Endothelial cell of umbilical vein (primary cell): Measurements from ENCODE around the gene TEAD4. TPM values are rescaled to one million over a fixed set of nuclear protein-coding genes. Genes with fewer than 3 reads are reported as not detected.

Source experiments
- BruUV-seq: library from RNA; stranded (reverse); fragments of 400-500 nt; replicated peaks from 2 replicates; lab custom pipeline; 2021; lab: Mats Ljungman, UMichigan
- CTCF ChIA-PET: fragments of 300-600, 350-600 bp; sonication (Branson Sonifier 250); formaldehyde crosslinking; loops from one replicate; lab custom pipeline; 2021; ENCODE audit warnings: antibody characterized with exemption, inconsistent platforms; lab: Charles Lee
- POLR2A ChIA-PET: fragments of 300-600, 350-600 bp; sonication (Branson Sonifier 250); formaldehyde crosslinking; loops from one replicate; lab custom pipeline; 2021; ENCODE audit warnings: antibody characterized with exemption, inconsistent platforms; lab: Charles Lee
- DNase-seq: peaks from one replicate; pipeline ENCODE4 v3.0.0-alpha.2; 2011; ENCODE audit warnings: low read depth, low spot score
- FAIRE-seq: peaks from 2 replicates; lab custom pipeline; 2011; peaks lifted over from hg19 to GRCh38; lab: Jason Lieb, UNC
- H2AFZ ChIP-seq: 2 replicates; pipeline ENCODE4 v1.6.0; 2012; ENCODE audit warnings: low read depth, low read length, control low read depth, inconsistent platforms
- H3K27ac ChIP-seq: 2 replicates; pipeline ENCODE4 v1.5.1; 2011; ENCODE audit warnings: low read depth, mild to moderate bottlenecking, control low read depth, low read length, moderate library complexity; ENCODE audit not compliant: insufficient read depth
- H3K27me3 ChIP-seq, 2 experiments: 2 replicates each; pipeline versions ENCODE4 v1.6.0 to v1.6.1; 2011; ENCODE audit warnings: low read length in 2 of 2, mixed read lengths in 1 of 2; ENCODE audit not compliant: control insufficient read depth in 2 of 2, insufficient read depth in 2 of 2
- H3K36me3 ChIP-seq, 2 experiments: 2 replicates in 1 of 2; 3 replicates in 1 of 2; pipeline ENCODE4 v1.5.1; 2011; ENCODE audit warnings: low read length in 2 of 2, mild to moderate bottlenecking in 1 of 2, moderate library complexity in 1 of 2; ENCODE audit not compliant: control insufficient read depth in 2 of 2, insufficient read depth in 2 of 2; ENCODE audit errors: extremely low read depth in 1 of 2
- H3K4me1 ChIP-seq: 3 replicates; pipeline ENCODE4 v1.5.1; 2011; ENCODE audit warnings: mild to moderate bottlenecking, low read length; ENCODE audit not compliant: control insufficient read depth, insufficient read depth; ENCODE audit errors: extremely low read depth
- H3K4me2 ChIP-seq: 2 replicates; pipeline ENCODE4 v1.6.1; 2011; ENCODE audit warnings: low read length, control low read depth, mixed read lengths; ENCODE audit not compliant: insufficient read depth
- H3K4me3 ChIP-seq, 3 experiments: fragments of 200-600 bp in 1 of 3; sonication (generic), shearing (Covaris generic) in 1 of 3; replicated peaks in 1 of 3; 2 replicates each; pipeline ENCODE4 v1.5.1; 2011 to 2016; ENCODE audit warnings: control low read depth in 3 of 3, low read length in 3 of 3, mild to moderate bottlenecking in 2 of 3, inconsistent platforms in 1 of 3, low read depth in 1 of 3, moderate library complexity in 1 of 3; ENCODE audit not compliant: insufficient read depth in 1 of 3
- H3K79me2 ChIP-seq: 2 replicates; pipeline ENCODE4 v1.6.0; 2012; ENCODE audit warnings: low read length, inconsistent platforms; ENCODE audit not compliant: control insufficient read depth, insufficient read depth
- H3K9ac ChIP-seq: replicated peaks from 2 replicates; pipeline ENCODE3; 2011; ENCODE audit warnings: low read length, control low read depth; ENCODE audit not compliant: insufficient read depth; ENCODE audit errors: extremely low read depth
- H3K9me1 ChIP-seq: replicated peaks from 3 replicates; pipeline ENCODE4 v1.6.0; 2011; ENCODE audit warnings: mild to moderate bottlenecking, low read length; ENCODE audit not compliant: control insufficient read depth, insufficient read depth; ENCODE audit errors: extremely low read depth
- H3K9me3 ChIP-seq: replicated peaks from 2 replicates; pipeline ENCODE4 v1.5.1; 2012; ENCODE audit warnings: low read length, inconsistent platforms; ENCODE audit not compliant: control insufficient read depth, insufficient read depth
- H4K20me1 ChIP-seq: replicated peaks from 2 replicates; pipeline ENCODE3; 2011; ENCODE audit warnings: mild to moderate bottlenecking, low read length; ENCODE audit not compliant: control insufficient read depth, insufficient read depth; ENCODE audit errors: extremely low read depth
- EZH2 ChIP-seq: IDR thresholded peaks from 2 replicates; pipeline ENCODE4 v1.6.1; 2012; ENCODE audit warnings: borderline replicate concordance, low read depth, mild to moderate bottlenecking, moderate library complexity, low read length, inconsistent platforms; ENCODE audit not compliant: severe bottlenecking
- FOS ChIP-seq: IDR thresholded peaks from 2 replicates; pipeline ENCODE4 v1.6.1; 2011; ENCODE audit warnings: mild to moderate bottlenecking, low read length, moderate library complexity, borderline replicate concordance; ENCODE audit not compliant: insufficient read depth
- GATA2 ChIP-seq: IDR thresholded peaks from 2 replicates; pipeline ENCODE4 v1.7.0; 2011; ENCODE audit warnings: low read depth, mild to moderate bottlenecking, moderate library complexity, mixed read lengths, low read length; ENCODE audit not compliant: insufficient read length, insufficient read depth
- JUN ChIP-seq: IDR thresholded peaks from 2 replicates; pipeline ENCODE4 v1.6.1; 2011; ENCODE audit warnings: borderline replicate concordance, low read depth; ENCODE audit not compliant: insufficient read length, insufficient read depth
- MAX ChIP-seq: IDR thresholded peaks from 2 replicates; pipeline ENCODE4 v1.6.1; 2011; ENCODE audit not compliant: insufficient read depth, insufficient read length
- MYC ChIP-seq: IDR thresholded peaks from one replicate; pipeline ENCODE4 v1.6.1; 2011; ENCODE audit warnings: mild to moderate bottlenecking, low read depth, low read length
- POLR2A ChIP-seq: IDR thresholded peaks from 2 replicates; pipeline ENCODE4 v1.6.1; 2012; ENCODE audit warnings: low read depth, mild to moderate bottlenecking, control low read depth, low read length
- POLR2AphosphoS5 ChIP-seq: IDR thresholded peaks from 2 replicates; pipeline ENCODE4 v1.6.1; 2012; ENCODE audit warnings: low read depth, mild to moderate bottlenecking, control low read depth, low read length, moderate library complexity; ENCODE audit not compliant: insufficient read depth
- dilution Hi-C: fragments of 300-500 bp; cut with MboI; formaldehyde crosslinking; loops from one replicate; pipeline ENCODE4 v1.15.0; 2019; ENCODE audit warnings: low sequenced_read_pairs; ENCODE audit not compliant: extremely low pct_ligation_motif_present
- intact Hi-C: fragments of 100-400 bp; cut with micrococcal nuclease; formaldehyde crosslinking; loops from one replicate; pipeline ENCODE4 v1.10.0; 2022
- polyA plus RNA-seq, 4 experiments: library from polyadenylated mRNA; depleted of rRNA in 3 of 4; stranded (reverse) in 3 of 4; unstranded in 1 of 4; fragments of >200 nt; gene quantifications; 2 replicates each; pipeline versions ENCODE4 v1.2.1 to v1.2.3, GENCODE V29; 2011 to 2012; ENCODE audit warnings: missing spikeins in 1 of 4
- total RNA-seq: library from RNA; stranded (reverse); gene quantifications from 2 replicates; pipeline ENCODE4 v1.2.3, GENCODE V29; 2021
- TF ChIP-seq, protein P1 (sequence below), 2 donors: IDR thresholded peaks; 1 replicate in 1 of 2; 2 replicates in 1 of 2; pipeline ENCODE4 v1.5.1; 2011; ENCODE audit warnings: low read length in 2 of 2, mild to moderate bottlenecking in 2 of 2, moderate library complexity in 2 of 2, control low read depth in 1 of 2, inconsistent platforms in 1 of 2, low read depth in 1 of 2; ENCODE audit not compliant: insufficient read depth in 1 of 2; ENCODE audit errors: extremely low read depth in 1 of 2

The TEAD4 gene
- total and polyA plus RNA-seq, 2 donors (not counting 3 experiments of a cell fraction or from before 2014, with no cell fraction given) = 34.4 to 46.0 TPM

DNA sequence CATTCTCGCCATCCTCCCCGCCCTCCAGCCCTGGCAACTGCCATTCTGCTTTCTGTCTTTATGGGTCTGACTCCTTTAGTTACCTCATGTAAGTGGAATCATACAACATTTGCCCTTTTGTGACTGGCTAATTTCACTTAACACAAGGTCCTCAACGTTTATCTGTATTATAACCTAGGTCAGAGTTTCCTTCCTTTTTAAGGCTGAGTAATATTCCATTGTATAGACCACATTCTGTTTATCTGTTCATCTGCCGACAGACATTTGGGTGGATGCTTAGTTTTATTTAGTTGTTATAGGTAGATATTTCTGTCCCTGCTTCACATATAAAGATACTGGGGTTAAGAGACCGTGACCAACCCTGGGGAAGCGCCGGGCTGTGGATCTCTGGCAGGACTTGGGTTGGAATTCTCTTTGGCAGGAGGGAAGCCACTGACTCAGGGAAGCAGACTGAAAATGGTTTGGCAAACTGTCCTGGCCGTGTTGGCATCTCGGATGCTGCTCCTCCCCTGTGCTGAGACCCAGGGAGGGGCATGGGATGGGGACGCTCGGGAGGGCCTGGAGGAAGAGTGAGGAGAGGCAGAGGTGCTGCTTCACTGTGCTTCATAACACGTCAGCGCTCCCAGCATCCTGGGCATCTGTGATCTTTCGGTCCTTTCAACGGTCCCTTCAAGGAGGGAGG is 38.9 kb downstream of the TEAD4 start:
- CTCF ChIA-PET = no interaction called here
- BruUV-seq = no TSS peak
- no peaks in the 10 kb centered on the region for H4K20me1 ChIP-seq
- no peaks in the 10 kb centered on the region for H3K27me3 ChIP-seq
- H3K36me3 ChIP-seq = peaks cover 0 to 15% of the 10 kb centered on the region in 2 experiments
- DNase-seq = no peak
- intact Hi-C loops = no loop called here
- H3K4me3 ChIP-seq = no peak overlapping the region
- POLR2A ChIA-PET = interaction anchor here (0.5 kb wide), 1 partner anchor 17 kb away, joined by 3 read pairs; no protein-coding TSS in a partner anchor
- TF ChIP-seq EZH2 (no peak), MYC (no peak), FOS (no peak), MAX (no peak), POLR2A (no peak), JUN (no peak), POLR2AphosphoS5 (no peak), GATA2 (no peak)
- TF ChIP-seq, protein P1, sequence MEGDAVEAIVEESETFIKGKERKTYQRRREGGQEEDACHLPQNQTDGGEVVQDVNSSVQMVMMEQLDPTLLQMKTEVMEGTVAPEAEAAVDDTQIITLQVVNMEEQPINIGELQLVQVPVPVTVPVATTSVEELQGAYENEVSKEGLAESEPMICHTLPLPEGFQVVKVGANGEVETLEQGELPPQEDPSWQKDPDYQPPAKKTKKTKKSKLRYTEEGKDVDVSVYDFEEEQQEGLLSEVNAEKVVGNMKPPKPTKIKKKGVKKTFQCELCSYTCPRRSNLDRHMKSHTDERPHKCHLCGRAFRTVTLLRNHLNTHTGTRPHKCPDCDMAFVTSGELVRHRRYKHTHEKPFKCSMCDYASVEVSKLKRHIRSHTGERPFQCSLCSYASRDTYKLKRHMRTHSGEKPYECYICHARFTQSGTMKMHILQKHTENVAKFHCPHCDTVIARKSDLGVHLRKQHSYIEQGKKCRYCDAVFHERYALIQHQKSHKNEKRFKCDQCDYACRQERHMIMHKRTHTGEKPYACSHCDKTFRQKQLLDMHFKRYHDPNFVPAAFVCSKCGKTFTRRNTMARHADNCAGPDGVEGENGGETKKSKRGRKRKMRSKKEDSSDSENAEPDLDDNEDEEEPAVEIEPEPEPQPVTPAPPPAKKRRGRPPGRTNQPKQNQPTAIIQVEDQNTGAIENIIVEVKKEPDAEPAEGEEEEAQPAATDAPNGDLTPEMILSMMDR (IDR thresholded peaks at IDR 0.05; ENCODE audit: extremely low read depth in 1 of 2, insufficient read depth in 1 of 2, low read depth in 1 of 2, low read length in 2 of 2) = no peak
- H3K79me2 ChIP-seq = peaks cover 6% of the 10 kb centered on the region
- H3K27ac ChIP-seq = no peak overlapping the region
- no peaks in the 10 kb centered on the region for H3K9me1 ChIP-seq
- H3K9ac ChIP-seq = no peak overlapping the region
- no peak overlapping the region for H2AFZ ChIP-seq
- no peak overlapping the region for H3K4me2 ChIP-seq
- dilution Hi-C loops = no loop called here
- no peaks in the 10 kb centered on the region for H3K4me1 ChIP-seq
- no peak for FAIRE-seq
- H3K9me3 ChIP-seq = no peaks in the 10 kb centered on the region
